H1 (cell line): ENCODE results near the gene RALGDS.

Source experiments
- EP300 ChIP-seq, 2 experiments: IDR thresholded peaks; 1 replicate in 1 of 2; 2 replicates in 1 of 2; pipeline ENCODE4 v1.6.1; 2011 to 2012; ENCODE audit warnings: low read depth in 2 of 2, low read length in 2 of 2, mild to moderate bottlenecking in 2 of 2, borderline replicate concordance in 1 of 2, inconsistent platforms in 1 of 2, moderate library complexity in 1 of 2
- EZH2 ChIP-seq: fragments of 200-600 bp; sonication (generic); IDR thresholded peaks from 2 replicates; pipeline ENCODE4 v1.7.1; 2012; ENCODE audit warnings: low read depth, mild to moderate bottlenecking, moderate library complexity, low read length, inconsistent platforms; ENCODE audit not compliant: severe bottlenecking
- GABPA ChIP-seq: IDR thresholded peaks from 2 replicates; pipeline ENCODE4 v1.6.1; 2011; ENCODE audit warnings: mild to moderate bottlenecking, low read length, moderate library complexity, borderline replicate concordance; ENCODE audit not compliant: insufficient read depth
- GTF2F1 ChIP-seq: IDR thresholded peaks from 2 replicates; pipeline ENCODE4 v1.6.1; 2012; ENCODE audit warnings: low read depth, low read length, improper control_type of control experiment, borderline replicate concordance
- KDM1A ChIP-seq: fragments of 200-600, 300-600 bp; sonication (generic); IDR thresholded peaks from 2 replicates; pipeline ENCODE4 v1.7.1; 2016; ENCODE audit warnings: mild to moderate bottlenecking, low read length, borderline replicate concordance
- POLR2A ChIP-seq, 2 experiments: IDR thresholded peaks; 1 replicate in 1 of 2; 2 replicates in 1 of 2; pipeline ENCODE4 v1.6.1; 2011; ENCODE audit warnings: low read depth in 2 of 2, low read length in 2 of 2, mild to moderate bottlenecking in 2 of 2; ENCODE audit errors: control extremely low read depth in 1 of 2
- RXRA ChIP-seq: IDR thresholded peaks from 2 replicates; pipeline ENCODE4 v1.6.1; 2011; ENCODE audit warnings: low read depth, mild to moderate bottlenecking, low read length, moderate library complexity; ENCODE audit not compliant: insufficient read depth
- SIX5 ChIP-seq: IDR thresholded peaks from 2 replicates; pipeline ENCODE4 v1.6.1; 2011; ENCODE audit warnings: mild to moderate bottlenecking, low read depth, low read length
- SP1 ChIP-seq: IDR thresholded peaks from 2 replicates; pipeline ENCODE4 v1.6.1; 2011; ENCODE audit warnings: low read depth, low read length
- TAF1 ChIP-seq: IDR thresholded peaks from 2 replicates; pipeline ENCODE4 v1.6.1; 2011; ENCODE audit warnings: mild to moderate bottlenecking, low read depth, low read length
- TBP ChIP-seq: IDR thresholded peaks from 2 replicates; pipeline ENCODE4 v1.6.1; 2011; ENCODE audit warnings: low read depth, low read length, improper control_type of control experiment
- TF ChIP-seq, protein P1 (sequence below): IDR thresholded peaks from 2 replicates; pipeline ENCODE4 v1.6.1; 2012; ENCODE audit warnings: inconsistent platforms
- TF ChIP-seq, protein P2 (sequence below), 3 experiments: IDR thresholded peaks; 1 replicate in 2 of 3; 2 replicates in 1 of 3; pipeline versions ENCODE4 v1.5.1 to v1.6.1; 2011; ENCODE audit warnings: low read length in 3 of 3, mild to moderate bottlenecking in 3 of 3, inconsistent platforms in 2 of 3, low read depth in 1 of 3, moderate library complexity in 1 of 3; ENCODE audit not compliant: insufficient read depth in 1 of 3; ENCODE audit errors: control extremely low read depth in 1 of 3
- TF ChIP-seq, protein P3 (sequence below): IDR thresholded peaks from 2 replicates; pipeline ENCODE4 v1.6.1; 2012; ENCODE audit warnings: low read length, inconsistent platforms

DNA sequence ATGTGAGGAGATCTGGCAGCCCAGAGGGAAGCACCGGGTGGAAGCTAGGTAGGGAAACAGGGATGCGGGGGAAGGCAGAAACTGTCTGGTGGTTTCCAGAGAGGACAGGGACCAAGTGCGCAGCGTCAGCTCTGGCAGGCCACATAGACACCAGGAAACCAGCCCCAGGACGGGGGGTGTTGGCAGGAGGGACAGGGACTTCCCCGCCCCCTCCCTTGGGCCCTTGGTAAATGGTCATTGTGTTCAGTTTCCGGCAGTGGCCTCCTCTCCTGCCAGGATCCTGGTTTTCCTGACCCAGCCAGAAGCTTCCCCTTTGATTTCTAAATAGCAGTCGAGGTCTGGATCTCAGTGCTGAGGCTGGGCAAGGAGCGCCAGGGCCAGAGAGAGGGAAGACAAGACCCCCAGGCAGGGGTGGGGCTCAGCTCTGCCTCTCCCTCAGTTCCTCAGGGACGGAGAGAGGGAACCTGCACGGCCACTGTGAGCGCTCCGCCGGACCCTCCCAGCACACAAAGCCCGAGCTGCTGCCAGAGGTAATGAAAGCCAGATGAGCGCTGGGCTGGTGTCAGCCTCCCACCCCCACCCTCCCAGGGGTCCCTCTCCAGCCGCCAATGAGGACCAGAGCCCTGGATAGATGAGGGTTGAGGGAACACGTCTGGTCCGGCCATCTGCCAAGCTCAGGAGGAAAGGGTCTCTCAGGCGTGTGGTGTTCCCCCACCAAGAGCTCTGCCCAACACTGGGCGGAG lies 1.8 kb downstream of the RALGDS start:
- TF ChIP-seq, protein P1, sequence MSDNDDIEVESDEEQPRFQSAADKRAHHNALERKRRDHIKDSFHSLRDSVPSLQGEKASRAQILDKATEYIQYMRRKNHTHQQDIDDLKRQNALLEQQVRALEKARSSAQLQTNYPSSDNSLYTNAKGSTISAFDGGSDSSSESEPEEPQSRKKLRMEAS = no peak
- TF ChIP-seq POLR2A (IDR thresholded peaks at IDR 0.05; ENCODE audit: control extremely low read depth in 1 of 2, low read depth in 2 of 2, low read length in 2 of 2) (no peak), TBP (no peak), SP1 (no peak), GABPA (no peak), GTF2F1 (no peak), RXRA (no peak), EP300 (IDR thresholded peaks at IDR 0.05; ENCODE audit: borderline replicate concordance in 1 of 2, low read depth in 2 of 2, low read length in 2 of 2) (no peak), KDM1A (no peak), TAF1 (no peak), EZH2 (no peak), SIX5 (no peak)
- TF ChIP-seq, protein P2, sequence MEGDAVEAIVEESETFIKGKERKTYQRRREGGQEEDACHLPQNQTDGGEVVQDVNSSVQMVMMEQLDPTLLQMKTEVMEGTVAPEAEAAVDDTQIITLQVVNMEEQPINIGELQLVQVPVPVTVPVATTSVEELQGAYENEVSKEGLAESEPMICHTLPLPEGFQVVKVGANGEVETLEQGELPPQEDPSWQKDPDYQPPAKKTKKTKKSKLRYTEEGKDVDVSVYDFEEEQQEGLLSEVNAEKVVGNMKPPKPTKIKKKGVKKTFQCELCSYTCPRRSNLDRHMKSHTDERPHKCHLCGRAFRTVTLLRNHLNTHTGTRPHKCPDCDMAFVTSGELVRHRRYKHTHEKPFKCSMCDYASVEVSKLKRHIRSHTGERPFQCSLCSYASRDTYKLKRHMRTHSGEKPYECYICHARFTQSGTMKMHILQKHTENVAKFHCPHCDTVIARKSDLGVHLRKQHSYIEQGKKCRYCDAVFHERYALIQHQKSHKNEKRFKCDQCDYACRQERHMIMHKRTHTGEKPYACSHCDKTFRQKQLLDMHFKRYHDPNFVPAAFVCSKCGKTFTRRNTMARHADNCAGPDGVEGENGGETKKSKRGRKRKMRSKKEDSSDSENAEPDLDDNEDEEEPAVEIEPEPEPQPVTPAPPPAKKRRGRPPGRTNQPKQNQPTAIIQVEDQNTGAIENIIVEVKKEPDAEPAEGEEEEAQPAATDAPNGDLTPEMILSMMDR (IDR thresholded peaks at IDR 0.05; ENCODE audit: control extremely low read depth in 1 of 3, insufficient read depth in 1 of 3, low read depth in 1 of 3, low read length in 3 of 3) = no peak
- TF ChIP-seq, protein P3, sequence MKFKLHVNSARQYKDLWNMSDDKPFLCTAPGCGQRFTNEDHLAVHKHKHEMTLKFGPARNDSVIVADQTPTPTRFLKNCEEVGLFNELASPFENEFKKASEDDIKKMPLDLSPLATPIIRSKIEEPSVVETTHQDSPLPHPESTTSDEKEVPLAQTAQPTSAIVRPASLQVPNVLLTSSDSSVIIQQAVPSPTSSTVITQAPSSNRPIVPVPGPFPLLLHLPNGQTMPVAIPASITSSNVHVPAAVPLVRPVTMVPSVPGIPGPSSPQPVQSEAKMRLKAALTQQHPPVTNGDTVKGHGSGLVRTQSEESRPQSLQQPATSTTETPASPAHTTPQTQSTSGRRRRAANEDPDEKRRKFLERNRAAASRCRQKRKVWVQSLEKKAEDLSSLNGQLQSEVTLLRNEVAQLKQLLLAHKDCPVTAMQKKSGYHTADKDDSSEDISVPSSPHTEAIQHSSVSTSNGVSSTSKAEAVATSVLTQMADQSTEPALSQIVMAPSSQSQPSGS = no peak
